AG04450 (cell line): Measurements from ENCODE around the gene OSTF1. TPM values are rescaled to one million over a fixed set of nuclear protein-coding genes. Genes with fewer than 3 reads are reported as not detected.

Source experiments
- CTCF ChIA-PET: fragments of 300-600, 350-600 bp; formaldehyde crosslinking; extraction: SDS; loops from one replicate; lab custom pipeline; 2022; ENCODE audit warnings: antibody characterized with exemption, inconsistent platforms; lab: Charles Lee
- POLR2A ChIA-PET: fragments of 350-600 bp; formaldehyde crosslinking; extraction: SDS; loops from one replicate; lab custom pipeline; 2021; ENCODE audit warnings: antibody characterized with exemption, inconsistent platforms; lab: Yijun Ruan, JAX
- DNase-seq: peaks from one replicate; pipeline ENCODE4 v3.0.0-alpha.2; 2011; ENCODE audit warnings: low read depth, low spot score
- H3K27ac ChIP-seq: one replicate; pipeline ENCODE4 v1.5.1; 2012; ENCODE audit warnings: low read depth, low read length, control low read depth
- H3K27me3 ChIP-seq: one replicate; pipeline ENCODE4 v1.6.0; 2012; ENCODE audit warnings: low read length; ENCODE audit not compliant: control insufficient read depth, insufficient read depth
- H3K4me3 ChIP-seq: 2 replicates; pipeline ENCODE4 v1.5.1; 2011; ENCODE audit warnings: mild to moderate bottlenecking, low read depth, low read length, control low read depth
- H3K9me3 ChIP-seq: 2 replicates; pipeline ENCODE4 v1.5.1; 2012; ENCODE audit warnings: low read length; ENCODE audit not compliant: control insufficient read depth, insufficient read depth
- CTCF ChIP-seq: IDR thresholded peaks from 2 replicates; pipeline ENCODE4 v1.5.1; 2011; ENCODE audit warnings: low read depth, low read length, control low read depth, inconsistent platforms
- polyA plus RNA-seq: library from polyadenylated mRNA; depleted of rRNA; stranded (reverse); fragments of >200 nt; gene quantifications from 2 replicates; pipeline ENCODE4 v1.2.3, GENCODE V29; 2011

OSTF1 gene
- polyA plus RNA-seq, 1 experiment, result 22.7 TPM

GRCh38 chr9:75087289-75087823 is 958 bp upstream of the OSTF1 start:
- Histone ChIP-seq H3K9me3 (peaks cover 4% of the 10 kb centered on the region; the same call in 1 of the 2 replicates), H3K4me3 (peak overlapping the region; percentile 98), H3K27ac (peak overlapping the region; percentile 57), H3K27me3 (no peaks in the 10 kb centered on the region)
- ChIA-PET POLR2A (interaction anchor here (0.6 to 1.8 kb wide), 5 partner anchors 59 to 178 kb away, joined by 3 to 8 read pairs (median 5); partner anchors contain the start of gene CARNMT1), CTCF (interaction anchor here (0.6 to 4.6 kb wide), 7 partner anchors 10 to 1381 kb away, joined by 3 to 16 read pairs (median 4); partner anchors contain the start of gene C9orf40)
- TF ChIP-seq CTCF, result no peak
- DNase-seq, result no peak

- no peak for DNase-seq
- peak overlapping the region; percentile 78 for H3K27ac ChIP-seq
- ChIA-PET POLR2A (interaction anchor here (0.5 to 1.8 kb wide), 4 partner anchors 39 to 137 kb away, joined by 3 to 8 read pairs (median 4); partner anchors contain the start of gene CARNMT1), CTCF (interaction anchor here (0.6 to 1.6 kb wide), 8 partner anchors 14 to 315 kb away, joined by 3 to 5 read pairs (median 4); partner anchors contain the start of gene C9orf40)
- H3K4me3 ChIP-seq, result peak overlapping the region; percentile 87
- H3K9me3 ChIP-seq, result peaks cover 4% of the 10 kb centered on the region; the same call in 1 of the 2 replicates
- peak; percentile 62 for TF ChIP-seq CTCF
- no peaks in the 10 kb centered on the region for H3K27me3 ChIP-seq
Measured at GRCh38 chr9:75088646-75089372, 495 bp downstream of the OSTF1 start.

DNA sequence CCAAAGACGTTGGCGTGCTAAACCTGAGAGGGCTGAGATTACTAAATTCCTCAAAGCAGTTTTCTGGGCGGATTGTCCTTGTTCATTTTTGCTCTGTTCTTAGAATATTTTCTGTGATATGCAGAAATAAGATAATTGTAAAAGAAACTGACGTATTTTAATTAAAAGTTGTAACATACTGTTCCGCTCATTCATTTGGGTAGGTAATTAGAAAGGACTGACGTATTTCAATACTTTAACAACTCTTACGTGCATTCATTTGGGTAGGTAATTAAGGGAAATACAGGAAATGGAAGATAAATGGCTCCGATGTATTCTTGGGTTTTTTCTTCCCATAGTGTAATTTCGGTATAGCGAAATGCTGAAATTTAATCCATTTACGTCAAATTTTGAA is 1.1 kb downstream of the OSTF1 start:
- CTCF ChIA-PET, result interaction anchor here (0.6 to 1.6 kb wide), 6 partner anchors 14 to 315 kb away, joined by 3 to 5 read pairs (median 4); no protein-coding TSS in a partner anchor
- H3K9me3 ChIP-seq, result peaks cover 4% of the 10 kb centered on the region; the same call in 1 of the 2 replicates
- H3K27ac ChIP-seq, result peak overlapping the region; percentile 78
- TF ChIP-seq CTCF, result no peak
- no peaks in the 10 kb centered on the region for H3K27me3 ChIP-seq
- peak overlapping the region; percentile 87 for H3K4me3 ChIP-seq
- DNase-seq, result no peak
- POLR2A ChIA-PET, result interaction anchor here (0.5 kb wide), 1 partner anchor 38 kb away, joined by 3 read pairs; no protein-coding TSS in a partner anchor

- ChIA-PET POLR2A (no interaction called here), CTCF (interaction anchor here (1.3 to 2.7 kb wide), 5 partner anchors 13 to 316 kb away, joined by 3 to 9 read pairs (median 4); no protein-coding TSS in a partner anchor)
- Histone ChIP-seq H3K4me3 (no peak overlapping the region), H3K27ac (no peak overlapping the region), H3K9me3 (peaks cover 4% of the 10 kb centered on the region; the same call in 1 of the 2 replicates), H3K27me3 (no peaks in the 10 kb centered on the region)
- DNase-seq, result no peak
- TF ChIP-seq CTCF, result no peak
Measured at GRCh38 chr9:75090579-75090978, 2.3 kb downstream of the OSTF1 start.
